Esophagus muscularis mucosa (tissue), 4 donors: Measurements from ENCODE around the gene BLCAP. TPM values are rescaled to one million over a fixed set of nuclear protein-coding genes. Genes with fewer than 3 reads are reported as not detected.

Experiments used
- DNase-seq: peaks from one replicate; pipeline ENCODE4 v3.0.0-alpha.2; 2017; ENCODE audit errors: extremely low spot score
- H3K27ac ChIP-seq, 4 donors: fragments of 200-600 bp; sonication (generic); replicated peaks in 1 of 4; 1 replicate in 3 of 4; 2 replicates in 1 of 4; pipeline ENCODE4 v1.5.1; 2016 to 2019; ENCODE audit warnings: mild to moderate bottlenecking in 1 of 4
- H3K27me3 ChIP-seq, 4 donors: fragments of 200-600 bp; sonication (generic); one replicate each; pipeline versions ENCODE4 v1.5.1 to v1.6.0; 2016 to 2019
- H3K36me3 ChIP-seq, 4 donors: fragments of 200-600 bp; sonication (generic); one replicate each; pipeline ENCODE4 v1.5.1; 2016 to 2019
- H3K4me1 ChIP-seq, 4 donors: fragments of 200-600 bp; sonication (generic); one replicate each; pipeline ENCODE4 v1.5.1; 2016 to 2019
- H3K4me3 ChIP-seq, 4 donors: fragments of 200-600 bp; sonication (generic); 1 replicate in 2 of 4; 2 replicates in 2 of 4; pipeline ENCODE4 v1.5.1; 2016 to 2019; ENCODE audit warnings: mild to moderate bottlenecking in 4 of 4, moderate library complexity in 1 of 4
- H3K9me3 ChIP-seq, 4 donors: fragments of 200-600 bp; sonication (generic); 1 replicate in 3 of 4; 2 replicates in 1 of 4; pipeline ENCODE4 v1.5.1; 2016 to 2019
- EP300 ChIP-seq: sonication (generic); formaldehyde crosslinking; IDR thresholded peaks from one replicate; pipeline ENCODE4 v1.6.1; 2017; ENCODE audit warnings: antibody characterized with exemption
- POLR2A ChIP-seq: fragments of 450-650 bp; IDR thresholded peaks from one replicate; pipeline ENCODE4 v1.6.1; 2017; ENCODE audit warnings: antibody characterized with exemption, moderate library complexity, mild to moderate bottlenecking, low read depth
- POLR2AphosphoS5 ChIP-seq, 2 donors: sonication (generic); formaldehyde crosslinking; IDR thresholded peaks; one replicate each; pipeline ENCODE4 v1.6.1; 2017; ENCODE audit warnings: antibody characterized with exemption in 2 of 2
- WGBS: methylation state at CpG from one replicate; pipeline ENCODE4 v1.1.5; 2018; 5-methylcytosine and 5-hydroxymethylcytosine counted together
- intact Hi-C: fragments of 100-400 bp; cut with DNase I; formaldehyde crosslinking; loops from one replicate; pipeline ENCODE4 v1.15.1; 2023
- total RNA-seq, 4 donors: library from RNA; depleted of rRNA; stranded (reverse); fragments of >200 nt; gene quantifications; one replicate each; pipeline versions ENCODE4 v1.1.0 to v1.2.1, GENCODE V29; 2016
- TF ChIP-seq, protein P1 (sequence below), 3 experiments: fragments of 200-600 bp in 2 of 3; fragments of 450-650 bp in 1 of 3; sonication (generic) in 2 of 3; IDR thresholded peaks; one replicate each; pipeline ENCODE4 v1.5.1; 2017 to 2019; ENCODE audit warnings: antibody characterized with exemption in 3 of 3, mild to moderate bottlenecking in 2 of 3, moderate library complexity in 1 of 3

Gene BLCAP
- total RNA-seq, 4 donors from 2014 or later: 41.9 to 59.6 (median 50.9) TPM

DNA sequence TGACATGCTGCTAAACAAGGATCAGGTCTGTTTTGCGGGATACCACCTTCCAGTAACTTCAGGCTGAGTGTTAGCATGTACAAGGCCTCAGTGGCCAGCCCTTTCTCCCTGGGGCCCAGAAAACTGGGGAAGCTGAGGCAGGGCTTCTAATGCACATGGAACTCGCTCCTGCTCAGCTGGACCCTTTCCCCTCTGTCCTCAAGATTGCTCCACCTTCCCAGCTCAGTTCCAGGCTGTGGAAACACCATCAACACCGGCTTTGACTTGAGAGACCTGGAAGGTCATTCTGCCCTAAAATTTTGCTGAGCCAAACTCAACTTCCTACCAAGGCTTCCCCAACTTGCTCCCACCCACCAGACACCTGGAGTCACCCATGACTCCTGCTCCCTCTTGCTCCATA is 4.2 kb upstream of the BLCAP start:
- H3K27me3 ChIP-seq: no peaks in the 10 kb centered on the region
- no peak for DNase-seq
- no peaks in the 10 kb centered on the region for H3K36me3 ChIP-seq
- intact Hi-C loops: loop anchor here (5.0 kb wide), 2 partner anchors 125 to 335 kb away; no protein-coding TSS in a partner anchor
- 96% methylated on average over 3 of the region's 3 CpGs for WGBS
- H3K27ac ChIP-seq: no peak overlapping the region
- H3K4me3 ChIP-seq: no peak overlapping the region
- H3K4me1 ChIP-seq: peaks cover 7 to 25% (median 17%) of the 10 kb centered on the region in 4 donors
- TF ChIP-seq POLR2A: no peak
- TF ChIP-seq EP300: no peak
- TF ChIP-seq, protein P1, sequence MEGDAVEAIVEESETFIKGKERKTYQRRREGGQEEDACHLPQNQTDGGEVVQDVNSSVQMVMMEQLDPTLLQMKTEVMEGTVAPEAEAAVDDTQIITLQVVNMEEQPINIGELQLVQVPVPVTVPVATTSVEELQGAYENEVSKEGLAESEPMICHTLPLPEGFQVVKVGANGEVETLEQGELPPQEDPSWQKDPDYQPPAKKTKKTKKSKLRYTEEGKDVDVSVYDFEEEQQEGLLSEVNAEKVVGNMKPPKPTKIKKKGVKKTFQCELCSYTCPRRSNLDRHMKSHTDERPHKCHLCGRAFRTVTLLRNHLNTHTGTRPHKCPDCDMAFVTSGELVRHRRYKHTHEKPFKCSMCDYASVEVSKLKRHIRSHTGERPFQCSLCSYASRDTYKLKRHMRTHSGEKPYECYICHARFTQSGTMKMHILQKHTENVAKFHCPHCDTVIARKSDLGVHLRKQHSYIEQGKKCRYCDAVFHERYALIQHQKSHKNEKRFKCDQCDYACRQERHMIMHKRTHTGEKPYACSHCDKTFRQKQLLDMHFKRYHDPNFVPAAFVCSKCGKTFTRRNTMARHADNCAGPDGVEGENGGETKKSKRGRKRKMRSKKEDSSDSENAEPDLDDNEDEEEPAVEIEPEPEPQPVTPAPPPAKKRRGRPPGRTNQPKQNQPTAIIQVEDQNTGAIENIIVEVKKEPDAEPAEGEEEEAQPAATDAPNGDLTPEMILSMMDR (IDR thresholded peaks at IDR 0.05): no peak
- TF ChIP-seq POLR2AphosphoS5 (IDR thresholded peaks at IDR 0.05): no peak
- no peaks in the 10 kb centered on the region for H3K9me3 ChIP-seq

DNA sequence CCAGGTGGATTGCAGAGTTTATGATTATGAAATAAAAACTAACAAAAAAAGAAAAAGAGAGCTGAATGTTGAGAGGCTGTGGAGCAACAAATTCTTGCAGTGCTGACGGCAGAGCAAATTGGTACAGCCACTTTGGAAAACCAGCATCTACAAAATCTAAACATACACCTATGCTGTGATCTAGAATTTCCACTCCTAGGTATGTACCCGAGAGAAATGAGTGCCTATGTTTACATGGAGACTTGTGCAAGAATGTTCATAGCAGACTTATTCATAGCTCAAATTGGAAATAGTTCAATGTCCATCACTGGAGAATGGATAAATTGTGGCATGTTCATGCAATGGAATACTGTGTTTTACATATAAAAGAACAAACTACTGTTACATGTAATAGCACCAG is 3.0 kb upstream of the BLCAP start:
- peaks cover 16 to 36% (median 24%) of the 10 kb centered on the region in 4 donors for H3K4me1 ChIP-seq
- TF ChIP-seq POLR2AphosphoS5 (IDR thresholded peaks at IDR 0.05) (no peak), POLR2A (no peak), EP300 (no peak)
- TF ChIP-seq, protein P1 (IDR thresholded peaks at IDR 0.05): no peak
- H3K9me3 ChIP-seq: no peaks in the 10 kb centered on the region
- no peaks in the 10 kb centered on the region for H3K27me3 ChIP-seq
- intact Hi-C loops: loop anchor here (5.0 kb wide), 2 partner anchors 123 to 333 kb away; no protein-coding TSS in a partner anchor
- WGBS: 63% methylated on average over 2 of the region's 2 CpGs
- no peak for DNase-seq
- H3K27ac ChIP-seq: no peak overlapping the region
- no peak overlapping the region for H3K4me3 ChIP-seq
- no peaks in the 10 kb centered on the region for H3K36me3 ChIP-seq

DNA sequence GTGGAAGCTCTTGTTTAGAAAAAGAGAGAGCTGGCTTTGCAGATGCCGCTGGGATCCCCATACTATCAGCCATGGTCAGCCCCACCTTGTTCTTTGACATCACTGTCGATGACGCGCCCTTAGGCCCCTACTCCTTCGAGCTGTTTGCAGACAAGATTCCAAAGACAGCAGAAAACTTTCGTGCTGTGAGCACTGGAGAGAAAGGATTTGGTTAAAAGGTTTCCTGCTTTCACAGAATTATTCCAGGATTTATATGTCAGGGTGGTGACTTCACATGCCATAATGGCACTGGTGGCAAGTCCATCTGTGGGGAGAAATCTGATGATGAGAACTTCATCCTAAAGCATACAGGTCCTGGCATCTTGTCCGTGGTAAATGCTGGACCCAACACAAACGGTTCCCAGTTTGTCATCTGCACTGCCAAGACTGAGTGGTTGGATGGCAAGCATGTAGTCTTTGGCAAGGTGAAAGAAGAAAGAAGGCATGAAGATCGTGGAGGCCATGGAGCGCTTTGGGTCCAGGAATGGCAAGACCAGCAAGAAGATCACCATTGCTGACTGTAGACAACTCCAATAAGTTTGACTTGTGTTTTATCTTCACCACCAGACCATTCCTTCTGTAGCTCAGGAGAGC is 2.4 kb upstream of the BLCAP start:
- Histone ChIP-seq H3K27me3 (no peaks in the 10 kb centered on the region), H3K27ac (no peak overlapping the region), H3K4me1 (peaks cover 22 to 42% (median 30%) of the 10 kb centered on the region in 4 donors), H3K4me3 (no peak overlapping the region), H3K36me3 (no peaks in the 10 kb centered on the region), H3K9me3 (no peaks in the 10 kb centered on the region)
- DNase-seq: no peak
- intact Hi-C loops: loop anchor here (5.0 kb wide), 2 partner anchors 123 to 333 kb away; no protein-coding TSS in a partner anchor
- WGBS: 86% methylated on average over 10 of the region's 10 CpGs
- TF ChIP-seq, protein P1 (IDR thresholded peaks at IDR 0.05): no peak
- TF ChIP-seq POLR2A: no peak
- no peak for TF ChIP-seq POLR2AphosphoS5 (IDR thresholded peaks at IDR 0.05)
- no peak for TF ChIP-seq EP300

DNA sequence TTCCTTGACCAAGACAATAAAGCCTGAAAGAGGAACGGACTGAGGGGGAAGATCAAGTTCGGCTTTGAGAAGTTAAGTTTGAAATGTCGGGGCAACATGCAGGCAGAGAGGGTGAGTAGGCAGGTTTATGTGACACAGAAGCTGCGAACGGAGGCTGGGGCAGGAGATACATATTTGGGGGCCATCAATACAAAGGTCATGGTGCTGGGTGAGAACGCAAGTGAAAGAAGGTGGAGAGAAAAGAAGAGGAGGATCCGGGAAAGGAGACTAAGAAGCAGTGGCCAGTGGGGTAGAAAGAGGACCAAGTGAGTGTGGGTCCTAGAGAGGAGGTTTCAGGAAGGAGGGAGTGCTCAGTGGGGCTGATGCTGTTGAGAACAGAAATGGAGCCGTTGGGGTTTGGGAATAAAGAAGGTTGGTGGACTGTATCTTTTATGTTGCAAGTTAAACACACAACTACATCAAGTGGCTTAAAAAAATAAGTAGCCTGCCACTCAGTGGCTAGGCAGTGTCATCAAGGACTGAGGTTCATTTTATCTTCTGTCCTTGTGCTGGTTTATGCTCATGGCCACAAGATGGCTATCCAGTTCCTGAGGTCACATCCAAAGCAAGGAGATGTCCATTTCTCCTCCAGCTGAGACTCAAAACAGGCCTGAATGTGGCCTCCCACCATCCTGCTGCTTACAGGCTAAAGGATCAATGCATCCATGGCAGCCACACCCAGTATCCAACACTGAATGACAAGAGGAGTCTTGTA is 1.7 kb upstream of the BLCAP start:
- Histone ChIP-seq H3K27ac (no peak overlapping the region), H3K4me1 (peaks cover 29 to 45% (median 34%) of the 10 kb centered on the region in 4 donors), H3K9me3 (no peaks in the 10 kb centered on the region), H3K36me3 (no peaks in the 10 kb centered on the region), H3K4me3 (no peak overlapping the region), H3K27me3 (no peaks in the 10 kb centered on the region)
- intact Hi-C loops: no loop called here
- WGBS: 72% methylated on average over 8 of the region's 8 CpGs
- DNase-seq: no peak
- no peak for TF ChIP-seq EP300
- no peak for TF ChIP-seq POLR2AphosphoS5 (IDR thresholded peaks at IDR 0.05)
- TF ChIP-seq, protein P1 (IDR thresholded peaks at IDR 0.05): no peak
- no peak for TF ChIP-seq POLR2A
